Liver (tissue), 3 donors: ENCODE measurements around the gene ANKFY1.

Experiments used
- CTCF ChIP-seq: fragments of 150-350 bp; IDR thresholded peaks from 2 replicates; pipeline ENCODE4 v1.5.1; 2017; ENCODE audit warnings: improper control_type of control experiment, low read depth, low read length; ENCODE audit not compliant: missing input control
- GABPA ChIP-seq, 2 donors: IDR thresholded peaks in 1 of 2; conservative IDR thresholded peaks in 1 of 2; 2 replicates each; pipeline ENCODE4 v1.6.1; 2016; ENCODE audit warnings: antibody characterized with exemption in 2 of 2, mild to moderate bottlenecking in 1 of 2, moderate library complexity in 1 of 2
- JUND ChIP-seq, 2 donors: IDR thresholded peaks; 2 replicates each; pipeline ENCODE4 v1.6.1; 2016; ENCODE audit warnings: antibody characterized with exemption in 2 of 2
- RAD21 ChIP-seq, 2 donors: IDR thresholded peaks; 2 replicates each; pipeline ENCODE4 v1.6.1; 2016; ENCODE audit warnings: antibody characterized with exemption in 2 of 2, mild to moderate bottlenecking in 2 of 2
- donor health status: healthy.
- donor health status: healthy.

GRCh38 chr17:4235372-4236279 is 28.2 kb downstream of the ANKFY1 start:
- TF ChIP-seq CTCF (no peak), RAD21 (IDR thresholded peaks at IDR 0.05) (no peak), JUND (IDR thresholded peaks at IDR 0.05) (no peak), GABPA (IDR thresholded peaks at IDR 0.05 in 1 of 2, conservative IDR thresholded peaks at IDR 0.05 in 1 of 2) (no peak)
